ENCODE results near the gene IFRD2. TPM values are rescaled to one million over a fixed set of nuclear protein-coding genes. Genes with fewer than 3 reads are reported as not detected.

Gene IFRD2
- total and polyA plus RNA-seq, 2 of the 8 experiments (the other 6 are each of a cell fraction or from before 2014, with no cell fraction given) = 76.7 to 88.8 TPM

- peak in 2 of 3 experiments; percentile 96; a peak in 3 of 4 replicates for TF ChIP-seq CTCF (IDR thresholded peaks at IDR 0.05; ENCODE audit: control extremely low read depth in 1 of 3, insufficient read depth in 1 of 3, low read depth in 1 of 3, low read length in 3 of 3)
These were observed 32.3 kb upstream of the IFRD2 start (continued) for GRCh38 chr3:50324351-50325112.

All from H1 (cell line).